ENCODE data around the gene STKLD1. TPM values are rescaled to one million over a fixed set of nuclear protein-coding genes. Genes with fewer than 3 reads are reported as not detected.

STKLD1 gene
- polyA plus RNA-seq, 1 experiment: 1.2 TPM

- ChIA-PET POLR2A (no interaction called here), CTCF (interaction anchor here (1.2 to 1.6 kb wide), 2 partner anchors 17 to 29 kb away, joined by 3 read pairs; no protein-coding TSS in a partner anchor)
- no peak for DNase-seq (ENCODE audit: low read depth)
- no peaks in the 10 kb centered on the region for H3K36me3 ChIP-seq (ENCODE audit: control insufficient read depth, insufficient read depth, low read length)
- H3K27me3 ChIP-seq (ENCODE audit: control insufficient read depth, insufficient read depth, low read length): no peaks in the 10 kb centered on the region
- H3K4me3 ChIP-seq (ENCODE audit: low read depth, low read length): no peak overlapping the region
- TF ChIP-seq CTCF (IDR thresholded peaks at IDR 0.05; ENCODE audit: insufficient read depth, low read depth, low read length): no peak
Observed at GRCh38 chr9:133379153-133380086, 3.3 kb downstream of the STKLD1 start.

- H3K4me3 ChIP-seq (ENCODE audit: low read depth, low read length): no peak overlapping the region
- ChIA-PET CTCF (interaction anchor here (0.6 to 1.6 kb wide), 2 partner anchors 15 to 71 kb away, joined by 3 read pairs; no protein-coding TSS in a partner anchor), POLR2A (interaction anchor here (0.6 kb wide), 1 partner anchor 79 kb away, joined by 3 read pairs; no protein-coding TSS in a partner anchor)
- no peaks in the 10 kb centered on the region for H3K27me3 ChIP-seq (ENCODE audit: control insufficient read depth, insufficient read depth, low read length)
- DNase-seq (ENCODE audit: low read depth): no peak
- no peak for TF ChIP-seq CTCF (IDR thresholded peaks at IDR 0.05; ENCODE audit: insufficient read depth, low read depth, low read length)
- H3K36me3 ChIP-seq (ENCODE audit: control insufficient read depth, insufficient read depth, low read length): no peaks in the 10 kb centered on the region
Observed at GRCh38 chr9:133380734-133381133, 4.6 kb downstream of the STKLD1 start.

GRCh38 chr9:133382507-133383141, 6.5 kb downstream of the STKLD1 start:
- CTCF ChIA-PET: no interaction called here
- H3K27me3 ChIP-seq (ENCODE audit: control insufficient read depth, insufficient read depth, low read length): no peaks in the 10 kb centered on the region
- POLR2A ChIA-PET: no interaction called here
- no peak overlapping the region for H3K4me3 ChIP-seq (ENCODE audit: low read depth, low read length)
- TF ChIP-seq CTCF (IDR thresholded peaks at IDR 0.05; ENCODE audit: insufficient read depth, low read depth, low read length): no peak
- H3K36me3 ChIP-seq (ENCODE audit: control insufficient read depth, insufficient read depth, low read length): no peaks in the 10 kb centered on the region
- DNase-seq (ENCODE audit: low read depth): no peak

GRCh38 chr9:133383438-133383837, 7.3 kb downstream of the STKLD1 start:
- no peak for TF ChIP-seq CTCF (IDR thresholded peaks at IDR 0.05; ENCODE audit: insufficient read depth, low read depth, low read length)
- ChIA-PET POLR2A (no interaction called here), CTCF (no interaction called here)
- DNase-seq (ENCODE audit: low read depth): no peak
- H3K4me3 ChIP-seq (ENCODE audit: low read depth, low read length): no peak overlapping the region
- H3K27me3 ChIP-seq (ENCODE audit: control insufficient read depth, insufficient read depth, low read length): no peaks in the 10 kb centered on the region
- H3K36me3 ChIP-seq (ENCODE audit: control insufficient read depth, insufficient read depth, low read length): no peaks in the 10 kb centered on the region

GRCh38 chr9:133384736-133385321, 8.7 kb downstream of the STKLD1 start:
- no peak for DNase-seq (ENCODE audit: low read depth)
- no peak for TF ChIP-seq CTCF (IDR thresholded peaks at IDR 0.05; ENCODE audit: insufficient read depth, low read depth, low read length)
- H3K36me3 ChIP-seq (ENCODE audit: control insufficient read depth, insufficient read depth, low read length): no peaks in the 10 kb centered on the region
- H3K4me3 ChIP-seq (ENCODE audit: low read depth, low read length): no peak overlapping the region
- ChIA-PET POLR2A (no interaction called here), CTCF (interaction anchor here (1.1 kb wide), 1 partner anchor 21 kb away, joined by 3 read pairs; no protein-coding TSS in a partner anchor)
- H3K27me3 ChIP-seq (ENCODE audit: control insufficient read depth, insufficient read depth, low read length): no peaks in the 10 kb centered on the region

All from BJ (cell line).